Activated CD8-positive, alpha-beta memory T cell treated with anti-CD3 and anti-CD28 coated beads for 36 hours (primary cell): ENCODE measurements around the gene JPT1. TPM values are rescaled to one million over a fixed set of nuclear protein-coding genes. Genes with fewer than 3 reads are reported as not detected.

Source experiments
- CTCF ChIA-PET: fragments of 350-600 bp; sonication (Branson Sonifier 250); formaldehyde crosslinking; loops from one replicate; lab custom pipeline; 2021; ENCODE audit warnings: antibody characterized with exemption; lab: Charles Lee
- POLR2A ChIA-PET: fragments of 350-600 bp; sonication (Branson Sonifier 250); formaldehyde crosslinking; loops from one replicate; lab custom pipeline; 2021; ENCODE audit warnings: antibody characterized with exemption; lab: Charles Lee
- total RNA-seq, 2 experiments: library from RNA; stranded (reverse); gene quantifications; one replicate each; pipeline ENCODE4 v1.2.3, GENCODE V29; 2021

JPT1 gene
- 100 to 1,000 TPM; 233 to 238 TPM for total RNA-seq

- CTCF ChIA-PET: interaction anchor here (1.0 to 2.8 kb wide), 5 partner anchors 17 to 120 kb away, joined by 3 to 8 read pairs (median 4); partner anchors contain the start of gene NUP85
- POLR2A ChIA-PET: interaction anchor here (0.6 to 1.8 kb wide), 9 partner anchors 9 to 407 kb away, joined by 3 to 7 read pairs (median 4); partner anchors contain the start of gene SUMO2
These were observed at the start of gene JPT1 for GRCh38 chr17:75154195-75155106. JPT1 (minus strand) TSS chr17:75154512; CDS start chr17:75154397, 115 bp downstream.

- ChIA-PET CTCF (interaction anchor here (0.9 to 3.9 kb wide), 8 partner anchors 8 to 238 kb away, joined by 3 to 44 read pairs (median 7); partner anchors contain the start of genes JPT1 and SUMO2), POLR2A (no interaction called here)
These were observed 45.7 kb upstream of the JPT1 start for GRCh38 chr17:75199886-75200618.

- POLR2A ChIA-PET: no interaction called here
- CTCF ChIA-PET: no interaction called here
These were observed 40.6 kb upstream of the JPT1 start for GRCh38 chr17:75194879-75195278.

GRCh38 chr17:75191584-75191983 is 37.3 kb upstream of the JPT1 start:
- ChIA-PET CTCF (interaction anchor here (0.6 to 1.6 kb wide), 5 partner anchors 9 to 11 kb away, joined by 4 to 6 read pairs (median 4); partner anchors contain the start of gene SUMO2), POLR2A (no interaction called here)

GRCh38 chr17:75188614-75189013 is 34.3 kb upstream of the JPT1 start:
- CTCF ChIA-PET: interaction anchor here (1.3 to 2.6 kb wide), 5 partner anchors 13 to 74 kb away, joined by 3 to 12 read pairs (median 8); partner anchors contain the start of gene JPT1
- POLR2A ChIA-PET: no interaction called here

GRCh38 chr17:75183999-75184884 is 29.9 kb upstream of the JPT1 start:
- POLR2A ChIA-PET: interaction anchor here (0.6 to 2.1 kb wide), 5 partner anchors 30 to 160 kb away, joined by 3 to 7 read pairs (median 3); partner anchors contain the start of genes ARMC7 and JPT1

GRCh38 chr17:75182569-75183436 is 28.5 kb upstream of the JPT1 start, which contains the start of gene SUMO2:
SUMO2 (minus strand) TSS chr17:75182959; CDS start chr17:75182834, 125 bp downstream.
- ChIA-PET POLR2A (interaction anchor here (0.6 to 2.1 kb wide), 4 partner anchors 23 to 96 kb away, joined by 3 to 7 read pairs (median 5); partner anchors contain the start of genes JPT1, MIF4GD and NUP85), CTCF (interaction anchor here (1.0 to 2.6 kb wide), 5 partner anchors 9 to 69 kb away, joined by 3 to 11 read pairs (median 4); no protein-coding TSS in a partner anchor)

More at GRCh38 chr17:75183999-75184884, 29.9 kb upstream of the JPT1 start:
- CTCF ChIA-PET: interaction anchor here (0.6 to 2.6 kb wide), 10 partner anchors 8 to 569 kb away, joined by 3 to 11 read pairs (median 4); no protein-coding TSS in a partner anchor

GRCh38 chr17:75182319-75182568 is 27.9 kb upstream of the JPT1 start:
- ChIA-PET POLR2A (interaction anchor here (1.4 to 2.1 kb wide), 2 partner anchors 28 to 88 kb away, joined by 3 to 7 read pairs; partner anchors contain the start of genes JPT1 and MIF4GD), CTCF (interaction anchor here (2.6 kb wide), 1 partner anchor 20 kb away, joined by 11 read pairs; no protein-coding TSS in a partner anchor)

- POLR2A ChIA-PET: interaction anchor here (0.7 to 2.1 kb wide), 2 partner anchors 27 to 281 kb away, joined by 3 to 7 read pairs; partner anchors contain the start of gene JPT1
These were observed 27.5 kb upstream of the JPT1 start for GRCh38 chr17:75181608-75182318.

GRCh38 chr17:75181110-75181509 is 26.8 kb upstream of the JPT1 start:
- ChIA-PET POLR2A (interaction anchor here (0.7 kb wide), 2 partner anchors 26 to 282 kb away, joined by 3 to 5 read pairs; partner anchors contain the start of gene JPT1), CTCF (interaction anchor here (0.8 to 1.6 kb wide), 4 partner anchors 9 to 51 kb away, joined by 3 to 4 read pairs (median 4); no protein-coding TSS in a partner anchor)

More at GRCh38 chr17:75181608-75182318, 27.5 kb upstream of the JPT1 start:
- CTCF ChIA-PET: interaction anchor here (0.8 to 2.6 kb wide), 4 partner anchors 9 to 51 kb away, joined by 3 to 11 read pairs (median 4); no protein-coding TSS in a partner anchor

- CTCF ChIA-PET: no interaction called here
- POLR2A ChIA-PET: interaction anchor here (0.7 kb wide), 1 partner anchor 65 kb away, joined by 5 read pairs; no protein-coding TSS in a partner anchor
These were observed 24.1 kb upstream of the JPT1 start for GRCh38 chr17:75178453-75178852.

GRCh38 chr17:75176625-75177024 is 22.3 kb upstream of the JPT1 start:
- ChIA-PET POLR2A (no interaction called here), CTCF (interaction anchor here (1.3 to 4.0 kb wide), 2 partner anchors 8 to 62 kb away, joined by 3 to 19 read pairs; no protein-coding TSS in a partner anchor)

GRCh38 chr17:75174996-75175395 is 20.7 kb upstream of the JPT1 start:
- CTCF ChIA-PET: interaction anchor here (0.6 to 4.0 kb wide), 4 partner anchors 11 to 61 kb away, joined by 3 to 19 read pairs (median 3); no protein-coding TSS in a partner anchor
- POLR2A ChIA-PET: no interaction called here

GRCh38 chr17:75173526-75173925 is 19.2 kb upstream of the JPT1 start:
- ChIA-PET POLR2A (interaction anchor here (0.8 kb wide), 1 partner anchor 18 kb away, joined by 5 read pairs; no protein-coding TSS in a partner anchor), CTCF (interaction anchor here (1.1 to 4.0 kb wide), 3 partner anchors 15 to 66 kb away, joined by 3 to 19 read pairs (median 12); no protein-coding TSS in a partner anchor)

- CTCF ChIA-PET: interaction anchor here (0.7 to 1.1 kb wide), 2 partner anchors 33 to 38 kb away, joined by 3 read pairs; no protein-coding TSS in a partner anchor
These were observed 14.7 kb upstream of the JPT1 start for GRCh38 chr17:75168998-75169397.

More at GRCh38 chr17:75168998-75169397, 14.7 kb upstream of the JPT1 start:
- POLR2A ChIA-PET: no interaction called here
